NCI-H1092 treated with DMSO at 0.1 percent for 48 hours (cell line): ENCODE measurements around the gene MAPK8IP3.
A peak's percentile ranks its signal among the peaks of the same experiment; 100 is the strongest.

ENCODE experiments used
- DNase-seq: peaks from one replicate; lab custom pipeline; 2025; lab: John Stamatoyannopoulos, UW

MAPK8IP3 gene

GRCh38 chr16:1677339-1677738 lies 28.7 kb upstream of the MAPK8IP3 start:
- DNase-seq, result no peak

GRCh38 chr16:1677942-1678499 lies 28.0 kb upstream of the MAPK8IP3 start, which contains the start of gene JPT2:
TSS of gene JPT2 (plus strand) at chr16:1678279. CDS start at chr16:1678313, 34 bp downstream.
- DNase-seq, result peak; percentile 96

GRCh38 chr16:1678500-1679098 lies 27.4 kb upstream of the MAPK8IP3 start:
- DNase-seq, result peak; percentile 15

- DNase-seq, result no peak
Observed at GRCh38 chr16:1680361-1680760, 25.6 kb upstream of the MAPK8IP3 start.

- no peak for DNase-seq
Observed at GRCh38 chr16:1681032-1681431, 25.0 kb upstream of the MAPK8IP3 start.

- no peak for DNase-seq
Observed at GRCh38 chr16:1687427-1688316, 18.3 kb upstream of the MAPK8IP3 start.

GRCh38 chr16:1688807-1689560 lies 17.0 kb upstream of the MAPK8IP3 start:
- DNase-seq, result no peak

- no peak for DNase-seq
Observed at GRCh38 chr16:1689853-1690252, 16.1 kb upstream of the MAPK8IP3 start.

- no peak for DNase-seq
Observed at GRCh38 chr16:1690810-1691209, 15.2 kb upstream of the MAPK8IP3 start.

- no peak for DNase-seq
Observed at GRCh38 chr16:1691276-1691675, 14.7 kb upstream of the MAPK8IP3 start.

GRCh38 chr16:1691956-1692355 lies 14.0 kb upstream of the MAPK8IP3 start:
- DNase-seq, result no peak

- no peak for DNase-seq
Observed at GRCh38 chr16:1696863-1697262, 9.1 kb upstream of the MAPK8IP3 start.

- DNase-seq, result no peak
Observed at GRCh38 chr16:1698680-1699079, 7.3 kb upstream of the MAPK8IP3 start.

- DNase-seq, result no peak
Observed at GRCh38 chr16:1700246-1700645, 5.7 kb upstream of the MAPK8IP3 start.

- DNase-seq, result no peak
Observed at GRCh38 chr16:1701216-1701878, 4.6 kb upstream of the MAPK8IP3 start.

- DNase-seq, result peak; percentile 53
Observed at GRCh38 chr16:1705324-1705687, 689 bp upstream of the MAPK8IP3 start.

GRCh38 chr16:1706386-1707192 lies 594 bp downstream of the MAPK8IP3 start:
- DNase-seq, result no peak

GRCh38 chr16:1707193-1707790 lies 1.3 kb downstream of the MAPK8IP3 start:
- no peak for DNase-seq

GRCh38 chr16:1708083-1708767 lies 2.2 kb downstream of the MAPK8IP3 start:
- DNase-seq, result no peak

- no peak for DNase-seq
Observed at GRCh38 chr16:1708768-1709180, 2.8 kb downstream of the MAPK8IP3 start.
